ENCODE data around the gene PDE4B.

- TF ChIP-seq, protein P1, sequence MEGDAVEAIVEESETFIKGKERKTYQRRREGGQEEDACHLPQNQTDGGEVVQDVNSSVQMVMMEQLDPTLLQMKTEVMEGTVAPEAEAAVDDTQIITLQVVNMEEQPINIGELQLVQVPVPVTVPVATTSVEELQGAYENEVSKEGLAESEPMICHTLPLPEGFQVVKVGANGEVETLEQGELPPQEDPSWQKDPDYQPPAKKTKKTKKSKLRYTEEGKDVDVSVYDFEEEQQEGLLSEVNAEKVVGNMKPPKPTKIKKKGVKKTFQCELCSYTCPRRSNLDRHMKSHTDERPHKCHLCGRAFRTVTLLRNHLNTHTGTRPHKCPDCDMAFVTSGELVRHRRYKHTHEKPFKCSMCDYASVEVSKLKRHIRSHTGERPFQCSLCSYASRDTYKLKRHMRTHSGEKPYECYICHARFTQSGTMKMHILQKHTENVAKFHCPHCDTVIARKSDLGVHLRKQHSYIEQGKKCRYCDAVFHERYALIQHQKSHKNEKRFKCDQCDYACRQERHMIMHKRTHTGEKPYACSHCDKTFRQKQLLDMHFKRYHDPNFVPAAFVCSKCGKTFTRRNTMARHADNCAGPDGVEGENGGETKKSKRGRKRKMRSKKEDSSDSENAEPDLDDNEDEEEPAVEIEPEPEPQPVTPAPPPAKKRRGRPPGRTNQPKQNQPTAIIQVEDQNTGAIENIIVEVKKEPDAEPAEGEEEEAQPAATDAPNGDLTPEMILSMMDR (conservative IDR thresholded peaks at IDR 0.05 in 1 of 2, IDR thresholded peaks at IDR 0.05 in 1 of 2; ENCODE audit: extremely low read depth in 1 of 2, insufficient read depth in 1 of 2, low read depth in 1 of 2, low read length in 2 of 2): no peak
- TF ChIP-seq EZH2 (IDR thresholded peaks at IDR 0.05; ENCODE audit: borderline replicate concordance, low read length): no peak
Observed at GRCh38 chr1:66140072-66140471, 347.4 kb downstream of the PDE4B start.
